HEK293 (cell line): ENCODE results near the gene CHCHD6.

ENCODE experiments used
- CTCF ChIA-PET: fragments of 350-600 bp; formaldehyde crosslinking; extraction: SDS; loops from one replicate; lab custom pipeline; 2021; ENCODE audit warnings: antibody characterized with exemption; lab: Yijun Ruan, JAX
- POLR2A ChIA-PET: fragments of 300-600 bp; formaldehyde crosslinking; extraction: SDS; loops from one replicate; lab custom pipeline; 2020; ENCODE audit warnings: antibody characterized with exemption, inconsistent platforms; lab: Yijun Ruan, JAX
- H3K27ac ChIP-seq: fragments of 200-500 bp; sonication (Bioruptor generic); 2 replicates; pipeline ENCODE4 v1.5.1; 2014; ENCODE audit warnings: low read depth, low read length, control low read depth, inconsistent platforms; ENCODE audit errors: extremely low read depth
- H3K36me3 ChIP-seq, 2 experiments: fragments of 200-500 bp in 1 of 2; sonication (Bioruptor generic) in 1 of 2; 1 replicate in 1 of 2; 2 replicates in 1 of 2; pipeline ENCODE4 v1.5.1; 2014 to 2017; ENCODE audit warnings: inconsistent platforms in 2 of 2, low read length in 2 of 2; ENCODE audit not compliant: control insufficient read depth in 2 of 2, insufficient read depth in 1 of 2
- H3K4me1 ChIP-seq: fragments of 200-500 bp; sonication (Bioruptor generic); 2 replicates; pipeline ENCODE4 v1.5.1; 2014; ENCODE audit warnings: mild to moderate bottlenecking, low read length, inconsistent platforms; ENCODE audit not compliant: control insufficient read depth, insufficient read depth
- H3K4me3 ChIP-seq: 2 replicates; pipeline ENCODE4 v1.5.1; 2011; ENCODE audit warnings: low read depth, mild to moderate bottlenecking, control low read depth, low read length, moderate library complexity
- H3K9me3 ChIP-seq: fragments of 200-500 bp; sonication (Bioruptor generic); 2 replicates; pipeline ENCODE4 v1.5.1; 2014; ENCODE audit warnings: low read depth, low read length, inconsistent platforms; ENCODE audit not compliant: control insufficient read depth, insufficient read depth
- BCL11B ChIP-seq: fragments of 450-650 bp; formaldehyde crosslinking; IDR thresholded peaks from 2 replicates; pipeline ENCODE4 v1.5.1; 2016; ENCODE audit warnings: low read depth, missing biosample characterization, missing genetic modification characterization
- FEZF1 ChIP-seq: fragments of 450-650 bp; formaldehyde crosslinking; IDR thresholded peaks from 2 replicates; pipeline ENCODE4 v1.5.1; 2016; ENCODE audit warnings: missing biosample characterization, missing genetic modification characterization
- GLIS1 ChIP-seq: fragments of 450-650 bp; formaldehyde crosslinking; IDR thresholded peaks from 2 replicates; pipeline ENCODE4 v1.5.1; 2016; ENCODE audit warnings: missing biosample characterization, missing genetic modification characterization
- HOXC10 ChIP-seq: sonication (generic); formaldehyde crosslinking; IDR thresholded peaks from 2 replicates; pipeline ENCODE4 v1.8.1; 2023; ENCODE audit warnings: mild to moderate bottlenecking, missing genetic modification reagents
- MEIS1 ChIP-seq: sonication (generic); formaldehyde crosslinking; IDR thresholded peaks from 2 replicates; pipeline ENCODE4 v1.8.1; 2022; ENCODE audit warnings: missing genetic modification reagents, mild to moderate bottlenecking, borderline replicate concordance
- SP3 ChIP-seq: fragments of 450-650 bp; formaldehyde crosslinking; IDR thresholded peaks from 2 replicates; pipeline ENCODE4 v1.5.1; 2016; ENCODE audit warnings: missing biosample characterization, missing genetic modification characterization
- YY1 ChIP-seq: fragments of 450-650 bp; formaldehyde crosslinking; IDR thresholded peaks from 2 replicates; pipeline ENCODE4 v1.5.1; 2018; ENCODE audit warnings: missing biosample characterization, missing genetic modification characterization
- YY2 ChIP-seq: fragments of 450-650 bp; formaldehyde crosslinking; IDR thresholded peaks from 2 replicates; pipeline ENCODE4 v1.5.1; 2016; ENCODE audit warnings: missing biosample characterization, missing genetic modification characterization
- ZBTB1 ChIP-seq: fragments of 450-650 bp; formaldehyde crosslinking; IDR thresholded peaks from 2 replicates; pipeline ENCODE4 v1.5.1; 2016; ENCODE audit warnings: missing biosample characterization, missing genetic modification characterization
- ZFP37 ChIP-seq: fragments of 450-650 bp; formaldehyde crosslinking; IDR thresholded peaks from 2 replicates; pipeline ENCODE4 v1.5.1; 2016; ENCODE audit warnings: missing biosample characterization, missing genetic modification characterization
- ZNF157 ChIP-seq: fragments of 450-650 bp; formaldehyde crosslinking; IDR thresholded peaks from 2 replicates; pipeline ENCODE4 v1.5.1; 2016; ENCODE audit warnings: missing biosample characterization, missing genetic modification characterization
- ZNF223 ChIP-seq: fragments of 450-650 bp; formaldehyde crosslinking; IDR thresholded peaks from 2 replicates; pipeline ENCODE4 v1.5.1; 2016; ENCODE audit warnings: missing biosample characterization, missing genetic modification characterization
- ZNF362 ChIP-seq: fragments of 450-650 bp; formaldehyde crosslinking; IDR thresholded peaks from 2 replicates; pipeline ENCODE4 v1.5.1; 2016; ENCODE audit warnings: missing biosample characterization, missing genetic modification characterization
- ZNF549 ChIP-seq: fragments of 450-650 bp; IDR thresholded peaks from 2 replicates; pipeline ENCODE4 v1.5.1; 2018; ENCODE audit warnings: missing biosample characterization, missing genetic modification characterization, mild to moderate bottlenecking, inconsistent platforms, moderate library complexity
- ZNF561 ChIP-seq: fragments of 450-650 bp; IDR thresholded peaks from 2 replicates; pipeline ENCODE4 v1.5.1; 2018; ENCODE audit warnings: missing biosample characterization, missing genetic modification characterization, borderline replicate concordance
- ZNF76 ChIP-seq: fragments of 450-650 bp; formaldehyde crosslinking; IDR thresholded peaks from 2 replicates; pipeline ENCODE4; 2016; ENCODE audit warnings: low read depth, missing biosample characterization, missing genetic modification characterization, borderline replicate concordance
- ZSCAN23 ChIP-seq: fragments of 450-650 bp; formaldehyde crosslinking; IDR thresholded peaks from 2 replicates; pipeline ENCODE4 v1.5.1; 2016; ENCODE audit warnings: missing biosample characterization, missing genetic modification characterization
- ZXDB ChIP-seq: fragments of 450-650 bp; formaldehyde crosslinking; IDR thresholded peaks from 2 replicates; pipeline ENCODE4 v1.5.1; 2016; ENCODE audit warnings: missing biosample characterization, missing genetic modification characterization
- TF ChIP-seq, protein P1 (sequence below): IDR thresholded peaks from 2 replicates; pipeline ENCODE4 v1.6.1; 2011; ENCODE audit warnings: mild to moderate bottlenecking, low read depth, low read length, borderline replicate concordance
- TF ChIP-seq, protein P2 (sequence below): fragments of 450-650 bp; IDR thresholded peaks from 2 replicates; pipeline ENCODE4 v1.5.1; 2018; ENCODE audit warnings: missing biosample characterization, mild to moderate bottlenecking, missing genetic modification characterization
- TF ChIP-seq, protein P3 (sequence below): fragments of 450-650 bp; formaldehyde crosslinking; IDR thresholded peaks from 2 replicates; pipeline ENCODE4 v1.5.1; 2016; ENCODE audit warnings: missing biosample characterization, missing genetic modification characterization

The CHCHD6 gene

GRCh38 chr3:126954141-126954842 lies 250.3 kb downstream of the CHCHD6 start:
- ChIA-PET POLR2A (no interaction called here), CTCF (no interaction called here)
- no peaks in the 10 kb centered on the region for H3K4me1 ChIP-seq

GRCh38 chr3:126955004-126955790 lies 251.2 kb downstream of the CHCHD6 start:
- Histone ChIP-seq H3K9me3 (no peaks in the 10 kb centered on the region), H3K36me3 (no peaks in the 10 kb centered on the region), H3K27ac (no peak overlapping the region), H3K4me3 (no peak overlapping the region), H3K4me1 (no peaks in the 10 kb centered on the region)
- POLR2A ChIA-PET = no interaction called here
- CTCF ChIA-PET = interaction anchor here (1.3 kb wide), 1 partner anchor 27 kb away, joined by 3 read pairs; no protein-coding TSS in a partner anchor
- TF ChIP-seq ZNF223 (tag by site-specific recombination) (no peak), ZSCAN23 (no peak), HOXC10 (CRISPR knock-in tag) (no peak), ZFP37 (tag by site-specific recombination) (no peak), YY2 (tag by site-specific recombination) (no peak)

More at GRCh38 chr3:126954141-126954842, 250.3 kb downstream of the CHCHD6 start:
- no peaks in the 10 kb centered on the region for H3K9me3 ChIP-seq
- H3K36me3 ChIP-seq = peaks cover 0 to 4% of the 10 kb centered on the region in 2 experiments; a peak in 1 of 3 replicates
- no peak overlapping the region for H3K4me3 ChIP-seq
- H3K27ac ChIP-seq = no peak overlapping the region
- TF ChIP-seq ZBTB1 (no peak), BCL11B (tag by site-specific recombination) (no peak), ZNF561 (tag by site-specific recombination) (no peak), MEIS1 (CRISPR knock-in tag) (no peak), ZXDB (tag by site-specific recombination) (no peak), ZNF76 (tag by site-specific recombination) (no peak), FEZF1 (no peak), ZNF362 (no peak), YY2 (tag by site-specific recombination) (no peak), YY1 (tag by site-specific recombination) (no peak)
- TF ChIP-seq, protein P1, sequence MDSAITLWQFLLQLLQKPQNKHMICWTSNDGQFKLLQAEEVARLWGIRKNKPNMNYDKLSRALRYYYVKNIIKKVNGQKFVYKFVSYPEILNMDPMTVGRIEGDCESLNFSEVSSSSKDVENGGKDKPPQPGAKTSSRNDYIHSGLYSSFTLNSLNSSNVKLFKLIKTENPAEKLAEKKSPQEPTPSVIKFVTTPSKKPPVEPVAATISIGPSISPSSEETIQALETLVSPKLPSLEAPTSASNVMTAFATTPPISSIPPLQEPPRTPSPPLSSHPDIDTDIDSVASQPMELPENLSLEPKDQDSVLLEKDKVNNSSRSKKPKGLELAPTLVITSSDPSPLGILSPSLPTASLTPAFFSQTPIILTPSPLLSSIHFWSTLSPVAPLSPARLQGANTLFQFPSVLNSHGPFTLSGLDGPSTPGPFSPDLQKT = no peak
- TF ChIP-seq, protein P2, sequence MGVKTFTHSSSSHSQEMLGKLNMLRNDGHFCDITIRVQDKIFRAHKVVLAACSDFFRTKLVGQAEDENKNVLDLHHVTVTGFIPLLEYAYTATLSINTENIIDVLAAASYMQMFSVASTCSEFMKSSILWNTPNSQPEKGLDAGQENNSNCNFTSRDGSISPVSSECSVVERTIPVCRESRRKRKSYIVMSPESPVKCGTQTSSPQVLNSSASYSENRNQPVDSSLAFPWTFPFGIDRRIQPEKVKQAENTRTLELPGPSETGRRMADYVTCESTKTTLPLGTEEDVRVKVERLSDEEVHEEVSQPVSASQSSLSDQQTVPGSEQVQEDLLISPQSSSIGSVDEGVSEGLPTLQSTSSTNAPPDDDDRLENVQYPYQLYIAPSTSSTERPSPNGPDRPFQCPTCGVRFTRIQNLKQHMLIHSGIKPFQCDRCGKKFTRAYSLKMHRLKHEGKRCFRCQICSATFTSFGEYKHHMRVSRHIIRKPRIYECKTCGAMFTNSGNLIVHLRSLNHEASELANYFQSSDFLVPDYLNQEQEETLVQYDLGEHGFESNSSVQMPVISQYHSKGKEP (tag by site-specific recombination) = no peak
- TF ChIP-seq, all 188 proteins: peak for 0

- Histone ChIP-seq H3K9me3 (no peaks in the 10 kb centered on the region), H3K36me3 (no peaks in the 10 kb centered on the region), H3K4me3 (no peak overlapping the region), H3K27ac (no peak overlapping the region), H3K4me1 (no peaks in the 10 kb centered on the region)
- CTCF ChIA-PET = interaction anchor here (1.3 kb wide), 1 partner anchor 26 kb away, joined by 3 read pairs; no protein-coding TSS in a partner anchor
- POLR2A ChIA-PET = no interaction called here
- TF ChIP-seq, protein P3, sequence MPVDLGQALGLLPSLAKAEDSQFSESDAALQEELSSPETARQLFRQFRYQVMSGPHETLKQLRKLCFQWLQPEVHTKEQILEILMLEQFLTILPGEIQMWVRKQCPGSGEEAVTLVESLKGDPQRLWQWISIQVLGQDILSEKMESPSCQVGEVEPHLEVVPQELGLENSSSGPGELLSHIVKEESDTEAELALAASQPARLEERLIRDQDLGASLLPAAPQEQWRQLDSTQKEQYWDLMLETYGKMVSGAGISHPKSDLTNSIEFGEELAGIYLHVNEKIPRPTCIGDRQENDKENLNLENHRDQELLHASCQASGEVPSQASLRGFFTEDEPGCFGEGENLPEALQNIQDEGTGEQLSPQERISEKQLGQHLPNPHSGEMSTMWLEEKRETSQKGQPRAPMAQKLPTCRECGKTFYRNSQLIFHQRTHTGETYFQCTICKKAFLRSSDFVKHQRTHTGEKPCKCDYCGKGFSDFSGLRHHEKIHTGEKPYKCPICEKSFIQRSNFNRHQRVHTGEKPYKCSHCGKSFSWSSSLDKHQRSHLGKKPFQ (tag by site-specific recombination) = no peak
- no peak for TF ChIP-seq SP3 (tag by site-specific recombination)
- no peak for TF ChIP-seq ZNF157 (tag by site-specific recombination)
- no peak for TF ChIP-seq ZNF549 (tag by site-specific recombination)
- no peak for TF ChIP-seq GLIS1 (tag by site-specific recombination)
Observed at GRCh38 chr3:126956361-126956760, 252.3 kb downstream of the CHCHD6 start.
